ENCODE measurements around the gene MAPKAP1.
"Not testable (repeated sequence)": the region's sequence is repeated elsewhere in the genome, so short reads cannot be mapped to it uniquely, and the experiment has no call there.

Gene MAPKAP1

DNA sequence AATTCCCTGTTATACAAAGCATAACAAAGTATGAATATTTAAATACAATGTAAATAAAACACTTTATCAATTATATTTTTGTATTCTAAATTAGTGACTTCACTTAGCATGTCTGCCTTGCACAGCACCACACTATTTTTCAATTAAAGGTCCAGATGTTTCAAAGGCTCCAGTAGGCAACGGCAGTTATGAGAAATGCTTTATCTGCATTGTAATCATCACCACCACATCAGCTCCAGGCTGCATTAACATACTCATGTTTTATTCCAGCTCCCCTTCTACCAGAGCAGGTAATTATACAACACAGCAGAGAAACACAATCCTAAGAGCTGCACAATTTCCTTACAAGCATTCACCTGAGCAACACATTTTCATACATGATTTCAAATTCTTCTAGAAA is 102.8 kb downstream of the MAPKAP1 start:
- DNase-seq (ENCODE audit: low spot score) = no peak

DNA sequence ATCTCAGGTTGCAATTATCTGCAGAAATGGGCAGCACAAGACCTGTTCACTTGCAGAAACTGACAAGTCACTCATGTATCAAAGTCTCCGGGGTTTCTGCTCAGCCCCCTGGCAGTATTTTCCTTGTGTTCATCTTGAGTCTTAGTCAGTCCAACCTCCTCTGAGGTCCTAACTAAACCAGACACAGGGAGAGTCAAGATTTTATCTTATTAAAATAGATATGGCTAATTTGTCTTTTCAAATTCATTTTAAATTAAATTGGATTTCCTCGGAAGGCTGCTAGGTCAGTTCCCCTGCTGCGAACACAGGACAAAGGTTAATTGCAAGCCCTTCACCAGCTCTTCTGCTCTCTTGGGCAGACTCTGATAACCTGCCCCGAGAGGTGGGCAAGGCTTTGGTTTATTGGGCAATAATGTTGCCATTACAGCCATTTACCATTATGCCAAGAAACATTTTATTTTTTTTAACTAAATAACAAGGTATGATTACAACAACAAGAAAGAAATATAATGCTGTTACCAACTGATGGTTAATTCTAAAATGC is 103.5 kb downstream of the MAPKAP1 start:
- no peak for DNase-seq (ENCODE audit: low spot score)

DNA sequence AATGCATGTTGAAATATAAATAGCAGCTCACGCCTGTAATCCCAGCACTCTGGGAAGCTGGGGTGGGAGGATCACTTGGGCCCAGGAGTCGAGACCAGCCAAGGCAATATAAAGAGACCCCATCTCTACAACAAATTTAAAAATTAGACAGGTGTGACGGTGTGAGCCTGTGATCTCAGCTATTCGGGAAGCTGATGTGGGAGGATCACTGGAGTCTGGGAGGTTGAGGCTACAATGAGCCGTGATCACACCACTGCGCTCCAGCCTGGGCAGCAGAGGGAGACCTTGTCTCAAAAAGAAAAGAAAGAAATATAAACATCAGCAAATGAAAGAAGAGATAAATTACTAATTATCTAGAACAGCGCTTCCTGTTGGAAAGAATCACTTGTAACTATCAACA is 105.0 kb downstream of the MAPKAP1 start:
- DNase-seq (ENCODE audit: low spot score) = no peak

DNA sequence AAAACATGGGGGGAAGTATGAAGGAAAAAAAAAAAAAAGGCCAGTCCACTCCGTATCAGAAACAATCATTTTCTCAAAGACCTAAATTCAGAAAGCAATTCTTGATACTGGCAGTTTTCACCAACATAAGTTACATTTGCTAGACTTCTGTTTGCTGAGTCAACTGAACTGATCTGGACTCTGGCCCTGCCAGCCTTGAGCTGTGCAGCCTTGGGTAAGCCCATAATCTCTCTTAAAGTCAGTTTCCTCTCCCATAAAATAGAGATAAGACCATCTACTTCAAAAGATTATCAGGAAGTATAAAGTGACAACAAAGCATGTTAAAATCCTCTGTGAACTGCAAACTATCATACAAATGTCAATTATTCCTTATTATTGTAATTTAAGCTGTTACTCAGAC is 106.8 kb downstream of the MAPKAP1 start:
- no peak for DNase-seq (ENCODE audit: low spot score)

DNA sequence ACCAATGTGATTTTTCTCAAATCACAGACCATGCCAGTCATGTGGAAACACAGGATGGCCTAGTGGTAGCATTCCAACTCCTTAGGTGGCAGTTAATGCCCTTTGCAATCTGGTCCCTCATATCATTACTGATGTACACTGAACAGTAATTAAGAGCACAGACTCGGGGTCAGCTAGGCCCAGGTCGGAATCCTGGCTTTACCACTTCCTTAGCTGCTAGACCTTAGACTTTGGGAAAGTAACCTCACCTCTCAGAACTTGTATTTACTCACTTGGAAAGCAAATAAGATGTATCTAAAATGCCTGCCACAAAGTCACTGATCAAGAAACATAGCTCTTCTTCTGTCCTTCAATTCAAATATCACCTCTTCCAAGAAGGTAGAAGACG is 112.8 kb downstream of the MAPKAP1 start:
- no peak for DNase-seq (ENCODE audit: low spot score)

DNA sequence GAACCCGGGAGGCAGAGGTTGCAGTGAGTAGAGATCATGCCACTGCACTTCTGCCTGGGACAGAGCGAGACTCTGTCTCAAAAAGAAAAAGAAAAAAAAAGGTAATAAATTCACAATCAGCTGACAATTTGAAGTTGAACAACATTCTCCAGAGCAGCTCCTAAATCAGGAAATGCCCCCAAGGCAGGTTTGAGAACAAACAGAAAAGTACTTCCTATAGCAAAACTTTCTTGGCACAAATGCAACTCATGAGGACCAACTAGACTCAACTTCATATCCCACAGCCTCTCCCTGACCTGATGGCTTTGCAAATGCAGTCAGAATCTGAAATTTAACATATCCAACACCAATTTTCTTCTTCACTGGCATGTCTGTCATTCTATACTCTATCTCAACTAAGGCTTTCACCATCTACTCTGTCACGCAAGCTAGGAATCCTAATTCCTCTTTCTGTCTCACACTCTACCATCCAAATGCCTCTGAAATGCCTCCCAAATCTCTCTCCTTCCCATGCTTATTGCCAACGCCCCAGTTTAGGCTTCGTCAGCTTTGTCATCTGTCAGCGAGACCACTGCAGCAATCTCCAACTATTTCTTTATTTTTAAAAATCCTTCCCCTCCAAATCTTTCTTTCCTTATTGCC is 113.3 kb downstream of the MAPKAP1 start:
- DNase-seq (ENCODE audit: low spot score) = no peak

DNA sequence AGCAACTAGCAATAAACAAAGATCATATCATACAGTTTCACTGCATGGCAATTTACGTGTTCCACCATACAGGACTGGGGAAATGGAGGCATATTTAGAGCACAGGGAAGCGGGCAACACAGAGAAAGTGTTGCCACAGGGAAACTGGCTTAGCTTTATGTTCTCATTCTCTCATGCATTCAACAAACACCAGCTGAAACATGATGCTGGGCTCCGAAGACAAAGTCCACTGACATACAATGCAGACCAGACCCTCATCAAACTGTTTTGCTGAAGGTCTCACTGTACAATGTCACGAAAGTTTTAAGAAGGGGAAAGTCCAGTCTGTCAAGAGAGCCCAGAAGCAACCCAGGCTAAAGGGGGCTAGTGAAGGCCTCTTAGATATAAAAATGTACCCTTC is 115.1 kb downstream of the MAPKAP1 start:
- no peak for DNase-seq (ENCODE audit: low spot score)

DNA sequence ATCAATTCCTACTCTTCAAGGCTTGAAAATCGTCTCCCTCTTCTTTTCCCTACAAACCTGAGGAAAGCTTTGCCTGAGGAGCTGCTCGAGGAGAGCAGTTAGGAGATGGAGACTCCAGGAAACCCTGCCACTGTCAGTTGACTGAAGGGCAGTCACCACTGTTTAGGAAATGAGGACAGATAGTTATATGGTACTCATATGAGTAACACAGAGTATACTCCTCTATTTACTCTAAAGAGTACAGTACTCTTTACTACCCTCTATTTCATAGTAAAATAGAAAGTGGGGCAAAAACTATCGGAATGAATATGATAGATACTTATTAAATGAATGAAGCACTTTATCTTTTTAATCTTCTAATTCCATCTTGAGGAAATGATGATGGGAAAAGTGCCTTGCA is 115.8 kb downstream of the MAPKAP1 start:
- no peak for DNase-seq (ENCODE audit: low spot score)

DNA sequence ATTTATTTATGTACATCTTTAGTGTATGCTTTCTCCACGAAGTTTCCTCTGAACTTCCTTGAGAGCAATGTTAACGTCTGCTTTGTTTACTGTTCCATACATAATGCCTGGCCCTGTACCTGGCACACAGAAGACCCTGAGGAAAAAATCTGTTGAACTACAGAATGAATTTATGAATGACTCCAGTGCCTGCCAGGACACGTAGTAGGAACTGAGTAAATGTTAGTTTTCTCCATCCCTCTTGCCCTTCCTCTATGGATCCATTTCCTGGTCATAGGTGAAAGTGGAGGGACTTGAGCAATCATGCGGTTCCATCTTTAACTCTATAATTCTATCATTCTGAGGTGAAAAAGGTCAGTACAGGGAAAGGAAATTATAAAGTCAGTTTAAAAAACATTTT is 117.7 kb downstream of the MAPKAP1 start:
- no peak for DNase-seq (ENCODE audit: low spot score)

DNA sequence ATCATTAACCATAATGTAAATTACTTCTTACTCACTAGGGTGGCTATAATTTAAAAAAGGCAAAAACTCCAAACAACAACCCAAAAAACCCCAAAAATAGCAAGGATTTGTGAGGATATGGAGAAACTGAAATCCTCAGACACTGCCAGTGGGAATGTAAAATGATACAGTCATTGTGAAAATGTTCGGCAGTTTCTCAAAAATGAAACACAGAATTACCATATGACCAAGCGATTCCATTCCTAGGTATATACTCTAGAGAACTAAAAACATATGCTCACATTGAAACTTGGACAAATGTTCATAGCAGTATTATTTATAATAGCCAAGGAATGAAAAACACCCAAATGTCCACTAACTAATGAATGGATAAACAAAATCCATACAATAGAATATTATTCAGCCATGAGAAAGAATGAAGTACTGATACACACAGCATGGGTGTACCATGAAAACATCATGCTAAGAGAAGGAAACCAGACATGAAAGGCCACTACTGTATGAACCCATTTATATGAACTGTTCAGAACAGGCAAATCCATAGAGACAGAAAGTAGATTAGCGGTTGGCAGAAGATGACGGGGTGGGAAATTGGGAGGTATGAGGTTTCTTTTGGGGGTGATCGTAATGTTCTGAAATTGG is 119.1 kb downstream of the MAPKAP1 start:
- no peak for DNase-seq (ENCODE audit: low spot score)

DNA sequence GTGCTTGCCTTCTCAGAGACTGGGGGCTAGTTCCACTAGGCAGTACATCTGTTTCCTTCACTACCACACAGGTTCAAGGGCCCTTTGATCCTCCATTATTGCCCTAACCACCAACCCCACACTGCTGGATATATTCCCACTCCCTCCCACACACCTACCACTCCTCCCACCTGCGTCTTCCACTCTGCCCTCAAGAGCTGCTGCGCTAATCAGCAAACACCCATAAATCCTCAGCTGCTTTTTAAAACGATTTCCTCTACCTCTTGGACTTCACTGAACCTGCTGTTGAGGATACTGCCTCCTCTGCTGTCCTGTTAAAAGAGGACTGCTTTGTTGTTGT is 120.9 kb downstream of the MAPKAP1 start:
- no peak for DNase-seq (ENCODE audit: low spot score)

DNA sequence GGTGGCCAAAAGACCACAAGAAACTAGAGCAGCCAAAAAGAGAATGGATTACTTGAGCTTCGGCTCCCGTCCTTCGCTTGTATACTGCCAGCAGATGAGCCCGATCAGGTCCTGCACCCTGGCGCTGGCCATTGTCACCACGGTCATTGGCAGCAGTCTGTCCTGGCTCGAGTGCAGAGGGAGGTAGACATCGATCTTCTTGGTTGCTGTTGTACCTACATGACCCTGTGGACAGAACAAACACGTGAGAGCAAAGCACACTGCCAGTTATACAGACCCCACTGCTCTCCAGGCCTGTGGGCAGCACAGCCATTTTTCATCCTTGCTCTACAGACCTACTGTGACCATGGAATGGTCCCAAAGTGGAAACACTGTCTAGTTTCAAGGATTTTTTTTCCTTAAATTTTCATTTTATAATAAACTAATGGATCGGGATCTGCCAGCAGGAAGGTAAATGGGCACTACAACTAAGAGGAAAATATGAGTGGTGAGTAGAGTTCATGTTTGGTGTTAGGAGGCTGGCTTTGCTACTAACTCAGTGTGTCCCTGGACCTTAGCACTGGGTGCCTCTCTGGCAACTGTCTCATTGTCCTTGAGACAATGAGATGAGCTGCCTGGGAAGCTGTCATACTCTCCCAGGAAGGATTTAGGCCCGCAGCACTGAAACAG is 121.4 kb downstream of the MAPKAP1 start:
- DNase-seq (ENCODE audit: low spot score) = no peak

DNA sequence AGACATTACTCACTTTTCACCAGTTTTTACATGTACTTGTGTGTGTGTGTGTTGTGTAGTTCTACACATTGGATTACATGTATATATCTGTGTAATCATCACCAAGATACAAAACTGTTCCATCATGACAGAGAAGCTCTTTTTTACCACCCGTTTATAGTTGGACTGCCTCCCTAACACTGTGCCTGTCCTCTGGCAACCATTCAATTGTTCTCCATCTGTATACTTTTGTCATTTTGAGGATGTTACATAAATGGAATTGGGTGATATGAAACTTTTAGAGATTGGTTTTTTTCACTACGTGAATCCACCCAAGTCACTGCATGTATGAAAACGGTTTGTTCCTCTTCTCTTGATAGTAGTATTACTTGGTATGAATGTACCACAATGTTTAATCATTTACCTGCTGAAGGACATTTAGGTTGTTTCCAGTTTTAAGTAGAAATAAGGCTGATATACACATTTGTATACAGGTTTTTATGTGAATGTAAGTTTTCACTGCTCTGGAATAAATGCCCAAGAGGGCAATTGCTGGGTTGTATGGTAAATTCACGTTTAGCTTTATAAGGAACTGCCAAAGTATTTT is 126.2 kb downstream of the MAPKAP1 start:
- DNase-seq (ENCODE audit: low spot score) = no peak

DNA sequence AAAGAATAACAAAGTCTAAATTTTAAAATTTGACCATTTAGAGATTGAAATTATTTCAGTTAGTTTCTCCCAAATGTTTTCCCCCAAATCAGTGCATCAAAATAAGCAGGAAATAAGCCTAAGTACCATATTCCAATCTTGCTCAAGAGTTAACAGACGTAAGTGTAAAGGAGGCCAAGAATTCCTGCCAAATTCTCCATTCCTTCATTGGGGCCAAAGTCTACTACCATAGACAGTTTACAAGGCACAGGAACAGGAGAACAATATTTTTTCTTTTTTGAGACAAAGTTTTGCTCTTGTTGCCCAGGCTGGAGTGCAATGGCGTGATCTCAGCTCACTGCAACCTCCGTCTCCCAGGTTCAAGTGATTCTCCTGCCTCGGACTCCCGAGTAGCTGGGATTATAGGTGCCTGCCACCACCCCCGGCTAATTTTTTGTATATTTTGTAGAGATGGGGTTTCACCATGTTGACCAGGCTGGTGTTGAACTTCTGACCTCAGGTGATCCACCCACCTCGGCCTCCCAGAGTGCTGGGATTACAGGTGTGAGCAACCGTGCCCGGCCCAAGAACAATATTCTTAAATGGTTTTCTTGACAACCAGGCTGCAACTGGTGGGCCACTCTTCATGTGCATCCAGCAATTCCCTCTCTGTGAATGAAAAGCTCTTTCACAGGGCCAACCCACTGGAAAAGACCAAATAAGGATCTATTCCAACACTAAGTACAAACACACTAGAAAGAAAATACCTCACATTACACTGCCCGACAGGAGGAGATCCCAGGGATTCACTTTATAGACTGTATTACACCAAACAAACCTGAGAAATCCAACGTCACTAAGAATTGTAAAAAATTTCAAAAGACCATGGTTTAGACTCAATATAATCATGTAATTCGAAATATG is 127.7 kb downstream of the MAPKAP1 start:
- no peak for DNase-seq (ENCODE audit: low spot score)

DNA sequence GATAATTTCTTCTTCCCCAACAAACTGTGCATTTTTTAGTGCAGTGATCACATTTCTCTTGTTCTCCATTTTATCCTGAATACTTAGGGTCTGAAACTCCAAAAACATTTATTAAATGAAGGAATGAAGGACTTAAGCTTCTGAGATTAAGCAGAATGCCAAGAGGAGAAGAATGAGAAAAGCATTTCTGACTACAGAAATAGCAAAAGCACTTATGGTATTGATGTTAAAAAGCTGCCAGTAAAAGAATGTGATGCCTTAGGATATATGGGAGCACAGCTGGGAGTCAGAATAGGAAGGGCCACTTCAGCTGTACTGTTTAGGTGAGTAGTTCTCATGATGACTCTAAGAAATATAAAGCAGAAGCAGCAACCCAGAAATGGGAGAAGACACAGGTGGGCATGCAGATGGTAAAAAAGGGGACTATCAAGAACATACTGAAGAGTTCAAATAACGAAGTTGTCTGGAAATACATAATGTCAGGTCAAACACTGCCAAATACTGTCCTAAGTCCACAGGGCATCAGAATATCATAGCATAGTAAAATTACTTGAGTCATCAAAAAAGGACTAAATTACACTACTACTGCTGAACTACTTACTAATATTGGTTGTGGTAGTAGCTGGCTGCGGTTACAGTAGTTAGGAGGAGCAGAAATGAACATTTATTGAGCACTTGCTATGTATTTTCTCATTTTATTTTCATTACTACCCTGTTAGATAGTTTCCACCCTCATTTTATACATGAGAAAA is 132.7 kb downstream of the MAPKAP1 start:
- no peak for DNase-seq (ENCODE audit: low spot score)

DNA sequence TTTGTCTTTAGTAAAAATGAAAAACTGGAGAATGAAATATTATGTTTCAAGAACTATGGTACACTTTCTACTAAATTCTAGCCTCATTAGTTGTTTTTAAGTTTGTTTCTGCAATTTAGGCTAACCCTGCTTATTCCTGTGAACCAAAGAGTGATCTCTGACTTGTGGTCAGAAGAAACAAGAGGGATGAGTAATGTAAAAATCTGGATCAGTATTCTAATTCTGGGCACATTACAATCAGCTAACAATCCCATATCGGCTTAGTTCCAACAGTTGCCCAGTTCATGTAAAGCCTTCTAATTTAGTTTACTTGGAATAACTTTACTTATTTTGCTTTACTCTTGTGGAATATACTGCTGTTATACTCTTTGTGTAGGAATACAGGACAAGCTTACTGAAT is 134.5 kb downstream of the MAPKAP1 start:
- not testable (repeated sequence) for DNase-seq (ENCODE audit: low spot score)

DNA sequence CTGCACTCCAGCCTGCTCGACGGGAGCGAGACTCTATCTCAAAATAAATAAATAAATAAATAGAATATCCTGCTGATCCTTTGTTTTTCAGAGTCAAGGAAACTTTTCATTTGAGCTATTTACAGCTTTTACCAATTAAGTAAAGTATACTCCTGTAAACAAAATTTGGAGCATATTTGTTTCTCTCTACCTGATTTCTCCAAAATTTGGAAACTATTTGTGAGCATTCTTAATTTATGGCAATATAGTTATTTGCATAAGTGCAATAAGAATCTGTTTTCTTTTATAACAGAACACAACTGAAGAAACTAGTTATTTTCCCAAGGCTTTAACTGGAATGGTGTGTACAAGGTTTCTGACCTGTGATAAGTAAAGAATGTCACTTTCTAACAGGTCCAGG is 135.2 kb downstream of the MAPKAP1 start:
- DNase-seq (ENCODE audit: low spot score) = not testable (repeated sequence)

DNA sequence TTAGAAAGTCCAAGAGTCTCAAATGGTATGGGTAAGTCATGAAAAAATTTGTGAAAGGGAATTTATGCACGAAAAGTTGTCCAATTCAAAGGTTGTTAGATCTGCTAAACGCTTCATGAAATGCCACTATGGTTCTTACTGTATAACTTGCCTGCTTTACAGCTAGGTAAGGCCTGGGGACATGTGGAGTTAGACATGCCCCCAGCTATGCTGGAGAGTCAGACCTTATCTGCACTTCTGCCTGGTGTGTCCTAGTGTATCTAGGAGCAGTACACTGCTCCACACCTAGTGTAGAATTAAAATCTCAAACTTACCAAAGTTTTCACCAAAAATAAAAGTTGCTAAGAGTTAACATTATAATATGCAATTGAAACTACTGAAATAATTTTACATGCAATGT is 136.8 kb downstream of the MAPKAP1 start:
- no peak for DNase-seq (ENCODE audit: low spot score)

DNA sequence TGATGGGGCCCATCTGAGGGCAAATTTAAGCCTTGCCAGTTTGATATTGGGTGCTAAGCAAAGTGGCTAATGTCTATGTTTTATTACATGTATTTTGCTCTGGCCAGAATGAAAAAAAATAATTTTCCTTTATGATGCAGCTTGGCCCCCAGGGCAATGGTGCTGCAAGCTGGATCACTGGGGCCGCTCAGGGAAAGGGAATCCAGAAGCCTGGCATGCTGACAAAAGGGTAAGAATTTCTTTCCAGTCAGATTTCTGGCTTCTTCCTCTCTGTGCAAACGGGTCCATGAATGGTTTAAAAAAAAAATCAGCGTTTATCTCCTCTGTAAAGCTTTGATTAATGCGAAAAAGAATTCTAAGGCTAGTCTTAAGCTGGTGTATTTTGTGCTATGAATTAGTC is 138.4 kb downstream of the MAPKAP1 start:
- DNase-seq (ENCODE audit: low spot score) = no peak

DNA sequence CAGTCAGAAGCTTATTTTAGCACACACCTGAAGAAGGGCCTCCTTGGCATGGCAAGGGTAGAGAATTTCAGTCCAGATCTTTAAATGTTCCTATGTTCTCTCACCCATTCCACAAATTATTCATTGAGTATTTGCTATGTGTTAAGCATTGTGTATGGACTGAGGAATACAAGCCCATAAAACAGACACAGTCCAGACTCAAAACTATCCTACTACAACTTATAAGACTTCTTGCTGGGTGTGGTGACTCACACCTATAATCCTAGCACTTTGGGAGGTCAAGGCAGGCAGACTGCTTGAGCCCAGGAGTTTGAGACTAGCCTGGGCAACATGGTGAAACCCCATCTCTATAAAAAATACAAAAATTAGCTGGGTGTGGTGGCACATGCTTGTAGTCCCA is 141.0 kb downstream of the MAPKAP1 start:
- not testable (repeated sequence) for DNase-seq (ENCODE audit: low spot score)

DNA sequence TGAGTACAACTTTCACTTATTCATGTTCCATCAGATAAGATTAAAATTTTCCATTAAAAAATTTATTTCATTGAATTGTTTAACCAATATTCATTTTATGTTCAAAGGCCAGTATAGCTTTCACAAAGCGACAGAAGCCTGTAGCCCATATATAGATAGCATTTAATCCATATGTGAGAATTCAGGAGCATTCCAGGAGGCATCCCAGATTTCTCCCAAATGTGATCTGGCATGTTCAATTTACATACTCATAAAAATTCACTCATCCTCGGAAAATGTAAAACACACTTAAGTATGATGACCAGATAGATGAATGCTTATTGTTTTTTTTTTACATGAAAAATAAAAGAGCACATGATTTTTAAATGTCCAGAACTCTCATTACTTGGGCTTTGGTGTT is 141.9 kb downstream of the MAPKAP1 start:
- DNase-seq (ENCODE audit: low spot score) = no peak
